GM19468 (cell line): ENCODE measurements around the gene HIRA.
"Not testable (repeated sequence)": the region's sequence is repeated elsewhere in the genome, so short reads cannot be mapped to it uniquely, and the experiment has no call there.

Experiments used
- ATAC-seq: cut with Tn5 transposase; IDR thresholded peaks from one replicate; pipeline ENCODE4 v1.9.1; 2021; ENCODE audit warnings: mild to moderate bottlenecking, moderate library complexity, moderate number of reproducible peaks; ENCODE audit not compliant: unreplicated experiment; ENCODE audit errors: extremely low read depth

Gene HIRA

GRCh38 chr22:19445279-19445982, 13.9 kb upstream of the HIRA start:
- ATAC-seq = not testable (repeated sequence)

GRCh38 chr22:19443544-19444211, 12.1 kb upstream of the HIRA start:
- ATAC-seq = no peak

- no peak for ATAC-seq
Measured at GRCh38 chr22:19442166-19442565, 10.6 kb upstream of the HIRA start.

- ATAC-seq = no peak
Measured at GRCh38 chr22:19440411-19441195, 9.1 kb upstream of the HIRA start.

GRCh38 chr22:19438298-19438697, 6.8 kb upstream of the HIRA start:
- ATAC-seq = no peak

- not testable (repeated sequence) for ATAC-seq
Measured at GRCh38 chr22:19436444-19437161, 5.1 kb upstream of the HIRA start.

- ATAC-seq = no peak
Measured at GRCh38 chr22:19434829-19435580, 3.5 kb upstream of the HIRA start.

GRCh38 chr22:19434401-19434800, 2.9 kb upstream of the HIRA start:
- ATAC-seq = no peak

GRCh38 chr22:19432133-19432851, 759 bp upstream of the HIRA start, which contains the start of gene MRPL40:
Gene MRPL40, plus strand, starts transcription at chr22:19432545. Its CDS starts 10 bp downstream, at chr22:19432555.
- peak; percentile 47 for ATAC-seq

DNA sequence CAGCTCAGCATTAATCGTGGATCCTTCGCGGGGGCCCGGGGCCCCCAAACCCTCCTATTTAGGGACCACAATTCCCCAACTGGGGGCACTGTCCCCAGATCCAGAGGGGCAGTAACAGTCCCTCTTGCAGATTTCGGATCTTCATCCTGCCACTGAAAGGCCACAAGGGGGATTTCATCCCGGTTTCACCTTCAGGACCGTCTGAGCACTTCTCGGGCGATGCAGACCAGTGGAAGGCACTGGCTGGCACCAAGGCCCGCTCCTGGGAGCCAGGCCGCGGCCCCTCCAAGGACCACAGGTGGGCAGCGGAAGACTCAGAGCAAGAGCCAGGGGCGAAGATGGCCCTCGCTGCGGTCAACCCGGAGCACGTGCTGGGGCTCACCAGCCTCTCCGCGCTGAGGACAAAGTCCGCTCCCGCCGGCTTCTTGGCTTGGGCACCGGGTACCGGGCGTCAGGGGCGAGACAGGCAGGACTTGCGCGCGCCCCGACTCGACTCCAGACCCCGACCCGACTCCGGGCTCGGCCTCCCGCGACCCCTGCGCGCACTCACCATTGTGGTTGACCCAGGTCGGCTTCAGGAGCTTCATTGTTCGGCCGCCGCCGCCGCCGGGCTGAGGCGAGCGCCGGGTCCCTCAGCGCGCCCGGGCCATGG, 517 bp downstream of the HIRA start:
- ATAC-seq = no peak

DNA sequence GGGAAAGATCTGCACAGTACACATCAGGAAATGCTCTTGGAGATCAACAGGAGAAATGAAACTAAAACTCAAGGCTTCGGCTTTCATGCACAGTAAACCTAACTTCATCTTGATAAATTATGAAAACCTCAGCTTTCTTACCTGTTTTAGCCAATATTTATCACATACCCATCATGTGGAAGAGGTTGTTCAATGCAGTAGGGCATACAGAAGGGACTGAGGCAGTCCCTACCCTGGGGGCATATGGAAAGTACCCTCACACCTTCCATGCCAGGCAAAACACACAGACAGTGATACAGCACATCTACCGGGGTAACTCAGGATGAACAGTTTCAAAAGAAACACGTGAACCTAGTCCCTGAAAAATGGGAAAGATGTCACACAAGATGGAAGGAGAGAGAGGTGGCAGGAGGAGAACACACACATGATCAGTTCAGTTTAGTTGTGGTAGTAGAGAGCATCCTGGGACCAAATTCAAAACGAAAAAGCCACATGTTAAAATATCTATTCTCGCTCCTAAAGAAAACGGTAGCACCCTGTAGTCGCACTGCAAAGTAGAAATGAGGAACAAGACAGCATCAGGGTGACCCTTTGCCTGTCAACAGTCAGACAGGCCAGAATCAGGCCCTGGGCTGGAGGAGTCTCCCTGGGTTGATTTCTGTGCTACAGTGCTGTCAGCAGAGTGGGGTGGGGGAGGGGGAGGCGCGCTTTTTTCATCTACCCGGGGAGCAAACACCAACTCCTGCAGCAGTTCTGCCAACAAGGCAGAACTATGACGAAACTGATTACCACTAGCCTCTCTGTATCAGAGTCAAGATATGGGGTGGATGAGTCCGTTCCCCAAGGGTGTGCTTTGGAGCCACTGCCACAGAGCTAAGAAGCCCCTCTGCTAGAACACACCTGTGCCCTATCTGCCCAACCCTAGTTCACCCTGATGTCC, 1.3 kb downstream of the HIRA start:
- no peak for ATAC-seq

GRCh38 chr22:19424186-19424500, 7.4 kb downstream of the HIRA start:
- ATAC-seq = no peak

GRCh38 chr22:19422440-19423301, 8.9 kb downstream of the HIRA start:
- no peak for ATAC-seq

- no peak for ATAC-seq
Measured at GRCh38 chr22:19420321-19420720, 11.2 kb downstream of the HIRA start.

DNA sequence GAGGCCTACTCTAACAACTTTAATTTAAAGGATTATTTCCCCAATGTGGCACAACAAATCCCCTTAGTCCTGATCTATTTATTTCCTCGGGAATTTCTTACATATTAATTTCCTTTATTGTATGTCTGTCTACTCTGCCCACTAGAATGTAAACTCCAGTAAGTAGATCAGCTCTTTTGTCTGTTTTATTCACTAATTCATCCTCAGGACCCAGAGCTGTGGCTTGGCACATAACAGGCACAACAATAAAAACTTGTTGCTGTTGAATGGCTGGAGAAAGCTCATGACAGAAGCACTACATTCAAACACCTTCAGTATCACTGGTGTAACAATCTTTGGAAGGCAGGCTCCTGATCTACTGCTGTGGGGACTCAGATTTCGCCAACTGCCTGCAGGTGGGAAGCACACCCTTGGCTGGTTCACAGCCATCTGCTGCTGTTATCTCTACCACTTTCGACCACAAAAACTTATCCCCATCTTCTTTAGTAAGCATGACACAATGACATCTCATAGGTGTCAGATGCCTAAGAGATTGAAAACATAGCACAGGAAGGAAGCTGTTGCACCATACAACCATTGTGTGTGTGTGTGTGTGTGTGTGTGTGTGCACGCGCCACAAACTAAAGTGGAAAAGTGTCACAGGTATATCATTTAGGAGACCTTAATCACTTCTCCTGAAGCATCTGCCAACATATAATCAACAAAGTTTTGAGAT, 11.9 kb downstream of the HIRA start:
- ATAC-seq = peak; percentile 83

GRCh38 chr22:19419086-19419463, 12.5 kb downstream of the HIRA start:
- ATAC-seq = no peak
